ENCODE results near the gene RPRML. TPM values are rescaled to one million over a fixed set of nuclear protein-coding genes. Genes with fewer than 3 reads are reported as not detected.

RPRML gene
- total and polyA plus RNA-seq, 10 donors = not detected

- H3K4me1 ChIP-seq = no peaks in the 10 kb centered on the region
- no peaks in the 10 kb centered on the region for H3K9me3 ChIP-seq
- 70 to 81% (median 79%) methylated on average over 13 to 16 of the region's 16 CpGs for WGBS, 5 donors
- TF ChIP-seq POLR2A (IDR thresholded peaks at IDR 0.05) = no peak
- peak in 2 of 3 donors; percentile 49 to 50 for TF ChIP-seq POLR2AphosphoS5 (IDR thresholded peaks at IDR 0.05)
- no peak for TF ChIP-seq CTCF (IDR thresholded peaks at IDR 0.05 in 8 of 11, conservative IDR thresholded peaks at IDR 0.05 in 3 of 11)
- no peak overlapping the region for H3K27ac ChIP-seq
- H3K36me3 ChIP-seq = peaks cover 0 to 18% (median 0%) of the 10 kb centered on the region in 6 donors
- no peak overlapping the region for H3K4me3 ChIP-seq
- no peak for DNase-seq
- H3K27me3 ChIP-seq (replicated peaks in 1 of 7) = no peaks in the 10 kb centered on the region
- intact Hi-C loops (cut with DNase I; ENCODE audit: low total_unique reads) = no loop called here
These were observed 27.9 kb downstream of the RPRML start for GRCh38 chr17:46950997-46951621.

GRCh38 chr17:46950342-46950996 is 28.6 kb downstream of the RPRML start:
- 75 to 88% (median 79%) methylated on average over 7 of the region's 7 CpGs for WGBS, 5 donors
- Histone ChIP-seq H3K9me3 (no peaks in the 10 kb centered on the region), H3K27ac (no peak overlapping the region), H3K4me1 (peaks cover 0 to 5% (median 2%) of the 10 kb centered on the region in 6 donors), H3K4me3 (no peak overlapping the region), H3K27me3 (replicated peaks in 1 of 7) (no peaks in the 10 kb centered on the region), H3K36me3 (peaks cover 0 to 16% (median 0%) of the 10 kb centered on the region in 6 donors)
- intact Hi-C loops (cut with DNase I; ENCODE audit: low total_unique reads) = no loop called here
- no peak for DNase-seq
- TF ChIP-seq POLR2AphosphoS5 (IDR thresholded peaks at IDR 0.05) (no peak), CTCF (IDR thresholded peaks at IDR 0.05 in 8 of 11, conservative IDR thresholded peaks at IDR 0.05 in 3 of 11) (no peak), POLR2A (IDR thresholded peaks at IDR 0.05) (no peak)

- 80 to 93% (median 87%) methylated on average over 10 to 11 of the region's 11 CpGs for WGBS, 5 donors
- H3K27ac ChIP-seq = no peak overlapping the region
- no peaks in the 10 kb centered on the region for H3K27me3 ChIP-seq (replicated peaks in 1 of 7)
- H3K9me3 ChIP-seq = no peaks in the 10 kb centered on the region
- no peak for DNase-seq
- intact Hi-C loops (cut with DNase I; ENCODE audit: low total_unique reads) = loop anchor here (10.0 kb wide), 1 partner anchor 45 kb away; no protein-coding TSS in a partner anchor
- H3K4me3 ChIP-seq = no peak overlapping the region
- TF ChIP-seq POLR2A (IDR thresholded peaks at IDR 0.05) = no peak
- TF ChIP-seq CTCF (IDR thresholded peaks at IDR 0.05 in 8 of 11, conservative IDR thresholded peaks at IDR 0.05 in 3 of 11) = no peak
- TF ChIP-seq POLR2AphosphoS5 (IDR thresholded peaks at IDR 0.05) = peak in 1 of 3 donors; percentile 12
- peaks cover 0 to 16% (median 0%) of the 10 kb centered on the region in 6 donors for H3K36me3 ChIP-seq
- H3K4me1 ChIP-seq = peaks cover 0 to 14% (median 9%) of the 10 kb centered on the region in 6 donors
These were observed 29.5 kb downstream of the RPRML start for GRCh38 chr17:46949291-46950174.

Data from spleen (tissue), 11 donors.